HepG2 (cell line): ENCODE measurements around the gene KCNK6. TPM values are rescaled to one million over a fixed set of nuclear protein-coding genes. Genes with fewer than 3 reads are reported as not detected.
A peak's percentile ranks its signal among the peaks of the same experiment; 100 is the strongest.

Experiments used
- ATF7-NPFF ChIP-seq: sonication (generic); formaldehyde crosslinking; IDR thresholded peaks from 2 replicates; pipeline ENCODE4 v1.8.1; 2023; ENCODE audit warnings: mild to moderate bottlenecking, low read depth, missing genetic modification reagents, moderate library complexity
- HNRNPK ChIP-seq: fragments of 200-400 bp; formaldehyde crosslinking; IDR thresholded peaks from 2 replicates; pipeline ENCODE4 v1.6.1; 2018; ENCODE audit warnings: low read length, low read depth, moderate library complexity, mild to moderate bottlenecking; ENCODE audit not compliant: poor library complexity, severe bottlenecking
- PCBP2 ChIP-seq: fragments of 200-400 bp; formaldehyde crosslinking; optimal IDR thresholded peaks from 2 replicates; pipeline ENCODE3; 2018; ENCODE audit warnings: low read length, low read depth; ENCODE audit not compliant: poor library complexity, severe bottlenecking
- SMAD3 ChIP-seq: sonication (generic); formaldehyde crosslinking; IDR thresholded peaks from 2 replicates; pipeline ENCODE4 v1.4.0; 2020; ENCODE audit warnings: missing genetic modification reagents
- SP2 ChIP-seq: sonication (generic); formaldehyde crosslinking; IDR thresholded peaks from 2 replicates; pipeline ENCODE4 v1.5.1; 2020; ENCODE audit warnings: mild to moderate bottlenecking, missing genetic modification reagents
- ZNF850 ChIP-seq: sonication (generic); formaldehyde crosslinking; conservative IDR thresholded peaks from 2 replicates; pipeline ENCODE4 v1.9.0; 2021; ENCODE audit warnings: mild to moderate bottlenecking, missing genetic modification reagents
- ZZZ3 ChIP-seq: sonication (generic); formaldehyde crosslinking; IDR thresholded peaks from 2 replicates; pipeline ENCODE4 v1.4.0; 2020; ENCODE audit warnings: missing genetic modification reagents, mild to moderate bottlenecking, borderline replicate concordance
- polyA plus RNA-seq, 8 experiments: library from polyadenylated mRNA; depleted of rRNA in 3 of 8; stranded (reverse) in 7 of 8; unstranded in 1 of 8; fragments of >200 nt; fragmentation: Illumina TruSeq in 4 of 8; extraction: Trizol in 4 of 8; gene quantifications; 2 replicates each; pipeline versions ENCODE4 v1.2.1 to v1.2.3, GENCODE V29; 2011 to 2016; ENCODE audit warnings: low read depth in 4 of 8, missing spikeins in 1 of 8, mixed read lengths in 1 of 8; ENCODE audit not compliant: insufficient read depth in 1 of 8
- total RNA-seq, 5 experiments: library from RNA; depleted of rRNA; stranded (reverse); fragments of >200 nt; fragmentation: Illumina TruSeq; extraction: Trizol; gene quantifications; 2 replicates each; pipeline ENCODE4 v1.2.3, GENCODE V29; 2016; ENCODE audit warnings: low read depth in 1 of 5
- TF ChIP-seq, protein P1 (sequence below): sonication (generic); formaldehyde crosslinking; IDR thresholded peaks from 2 replicates; pipeline ENCODE4 v1.4.0; 2020; ENCODE audit warnings: mild to moderate bottlenecking, missing genetic modification reagents
- TF ChIP-seq, protein P2 (sequence below): sonication (generic); formaldehyde crosslinking; IDR thresholded peaks from 2 replicates; pipeline ENCODE4 v1.8.0; 2022; ENCODE audit warnings: mild to moderate bottlenecking, missing genetic modification reagents, moderate library complexity
- TF ChIP-seq, protein P3 (sequence below): fragments of 450-650 bp; IDR thresholded peaks from 2 replicates; pipeline ENCODE4 v1.6.1; 2017; ENCODE audit warnings: mild to moderate bottlenecking
- TF ChIP-seq, protein P4 (sequence below): sonication (generic); formaldehyde crosslinking; IDR thresholded peaks from 2 replicates; pipeline ENCODE4 v1.5.0; 2020; ENCODE audit warnings: mild to moderate bottlenecking, missing genetic modification reagents
- TF ChIP-seq, protein P5 (sequence below): sonication (generic); formaldehyde crosslinking; conservative IDR thresholded peaks from 2 replicates; pipeline ENCODE4 v1.4.0; 2020; ENCODE audit warnings: mild to moderate bottlenecking, missing genetic modification reagents, moderate library complexity

The KCNK6 gene
- total and polyA plus RNA-seq, 2 of the 13 experiments (the other 11 are each of a cell fraction or from before 2014, with no cell fraction given) = 0.03 TPM; not detected in 1

DNA sequence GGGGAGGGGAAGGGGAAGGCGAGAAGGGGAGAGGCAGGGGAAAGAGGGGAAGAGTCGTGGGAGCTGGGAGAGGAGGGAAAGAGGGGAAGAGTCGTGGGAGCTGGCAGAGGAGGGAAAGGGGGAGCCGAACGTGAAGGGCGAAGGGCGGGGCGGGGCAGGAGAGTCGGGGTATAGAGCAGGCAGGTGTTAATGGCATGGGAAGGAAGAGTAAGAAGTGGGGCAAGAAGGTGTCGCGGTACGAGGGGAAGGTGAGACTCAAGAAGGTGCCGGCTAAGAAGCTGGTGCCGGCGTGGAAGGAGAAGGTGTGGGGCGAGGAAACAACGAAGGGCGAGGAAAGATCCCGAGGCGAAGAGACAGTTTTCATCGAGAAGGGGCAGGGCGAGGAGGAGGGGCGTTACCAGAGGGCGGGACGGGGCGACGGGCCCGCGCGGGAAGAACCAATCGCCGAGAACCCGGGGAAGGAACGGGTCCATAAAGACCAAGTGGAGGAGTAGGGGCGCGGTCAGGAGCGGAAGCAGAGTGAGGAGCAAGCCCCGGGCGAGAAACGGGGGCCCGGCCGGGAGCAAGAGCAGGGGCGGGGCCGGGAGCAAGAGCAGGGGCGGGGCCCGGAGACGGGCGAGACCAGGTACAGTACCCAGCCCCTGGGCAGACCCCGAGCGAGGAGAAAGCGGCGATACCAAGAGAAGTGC, 16.4 kb downstream of the KCNK6 start (continued):
- TF ChIP-seq, protein P1, sequence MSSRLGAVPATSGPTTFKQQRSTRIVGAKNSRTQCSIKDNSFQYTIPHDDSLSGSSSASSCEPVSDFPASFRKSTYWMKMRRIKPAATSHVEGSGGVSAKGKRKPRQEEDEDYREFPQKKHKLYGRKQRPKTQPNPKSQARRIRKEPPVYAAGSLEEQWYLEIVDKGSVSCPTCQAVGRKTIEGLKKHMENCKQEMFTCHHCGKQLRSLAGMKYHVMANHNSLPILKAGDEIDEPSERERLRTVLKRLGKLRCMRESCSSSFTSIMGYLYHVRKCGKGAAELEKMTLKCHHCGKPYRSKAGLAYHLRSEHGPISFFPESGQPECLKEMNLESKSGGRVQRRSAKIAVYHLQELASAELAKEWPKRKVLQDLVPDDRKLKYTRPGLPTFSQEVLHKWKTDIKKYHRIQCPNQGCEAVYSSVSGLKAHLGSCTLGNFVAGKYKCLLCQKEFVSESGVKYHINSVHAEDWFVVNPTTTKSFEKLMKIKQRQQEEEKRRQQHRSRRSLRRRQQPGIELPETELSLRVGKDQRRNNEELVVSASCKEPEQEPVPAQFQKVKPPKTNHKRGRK (CRISPR knock-in tag) = peak; percentile 74
- TF ChIP-seq ZNF850 (CRISPR knock-in tag) = no peak
- peak; percentile 66 for TF ChIP-seq SP2 (CRISPR knock-in tag)
- peak; percentile 47 for TF ChIP-seq HNRNPK
- TF ChIP-seq, protein P2, sequence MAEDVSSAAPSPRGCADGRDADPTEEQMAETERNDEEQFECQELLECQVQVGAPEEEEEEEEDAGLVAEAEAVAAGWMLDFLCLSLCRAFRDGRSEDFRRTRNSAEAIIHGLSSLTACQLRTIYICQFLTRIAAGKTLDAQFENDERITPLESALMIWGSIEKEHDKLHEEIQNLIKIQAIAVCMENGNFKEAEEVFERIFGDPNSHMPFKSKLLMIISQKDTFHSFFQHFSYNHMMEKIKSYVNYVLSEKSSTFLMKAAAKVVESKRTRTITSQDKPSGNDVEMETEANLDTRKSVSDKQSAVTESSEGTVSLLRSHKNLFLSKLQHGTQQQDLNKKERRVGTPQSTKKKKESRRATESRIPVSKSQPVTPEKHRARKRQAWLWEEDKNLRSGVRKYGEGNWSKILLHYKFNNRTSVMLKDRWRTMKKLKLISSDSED (CRISPR knock-in tag) = no peak
- TF ChIP-seq, protein P3, sequence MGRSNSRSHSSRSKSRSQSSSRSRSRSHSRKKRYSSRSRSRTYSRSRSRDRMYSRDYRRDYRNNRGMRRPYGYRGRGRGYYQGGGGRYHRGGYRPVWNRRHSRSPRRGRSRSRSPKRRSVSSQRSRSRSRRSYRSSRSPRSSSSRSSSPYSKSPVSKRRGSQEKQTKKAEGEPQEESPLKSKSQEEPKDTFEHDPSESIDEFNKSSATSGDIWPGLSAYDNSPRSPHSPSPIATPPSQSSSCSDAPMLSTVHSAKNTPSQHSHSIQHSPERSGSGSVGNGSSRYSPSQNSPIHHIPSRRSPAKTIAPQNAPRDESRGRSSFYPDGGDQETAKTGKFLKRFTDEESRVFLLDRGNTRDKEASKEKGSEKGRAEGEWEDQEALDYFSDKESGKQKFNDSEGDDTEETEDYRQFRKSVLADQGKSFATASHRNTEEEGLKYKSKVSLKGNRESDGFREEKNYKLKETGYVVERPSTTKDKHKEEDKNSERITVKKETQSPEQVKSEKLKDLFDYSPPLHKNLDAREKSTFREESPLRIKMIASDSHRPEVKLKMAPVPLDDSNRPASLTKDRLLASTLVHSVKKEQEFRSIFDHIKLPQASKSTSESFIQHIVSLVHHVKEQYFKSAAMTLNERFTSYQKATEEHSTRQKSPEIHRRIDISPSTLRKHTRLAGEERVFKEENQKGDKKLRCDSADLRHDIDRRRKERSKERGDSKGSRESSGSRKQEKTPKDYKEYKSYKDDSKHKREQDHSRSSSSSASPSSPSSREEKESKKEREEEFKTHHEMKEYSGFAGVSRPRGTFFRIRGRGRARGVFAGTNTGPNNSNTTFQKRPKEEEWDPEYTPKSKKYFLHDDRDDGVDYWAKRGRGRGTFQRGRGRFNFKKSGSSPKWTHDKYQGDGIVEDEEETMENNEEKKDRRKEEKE = no peak
- TF ChIP-seq ATF7-NPFF (CRISPR knock-in tag) = 0 out of 2 replicates have a peak, but pooled peaks have one; percentile 23
- TF ChIP-seq PCBP2 = peak; percentile 67
- TF ChIP-seq, protein P4, sequence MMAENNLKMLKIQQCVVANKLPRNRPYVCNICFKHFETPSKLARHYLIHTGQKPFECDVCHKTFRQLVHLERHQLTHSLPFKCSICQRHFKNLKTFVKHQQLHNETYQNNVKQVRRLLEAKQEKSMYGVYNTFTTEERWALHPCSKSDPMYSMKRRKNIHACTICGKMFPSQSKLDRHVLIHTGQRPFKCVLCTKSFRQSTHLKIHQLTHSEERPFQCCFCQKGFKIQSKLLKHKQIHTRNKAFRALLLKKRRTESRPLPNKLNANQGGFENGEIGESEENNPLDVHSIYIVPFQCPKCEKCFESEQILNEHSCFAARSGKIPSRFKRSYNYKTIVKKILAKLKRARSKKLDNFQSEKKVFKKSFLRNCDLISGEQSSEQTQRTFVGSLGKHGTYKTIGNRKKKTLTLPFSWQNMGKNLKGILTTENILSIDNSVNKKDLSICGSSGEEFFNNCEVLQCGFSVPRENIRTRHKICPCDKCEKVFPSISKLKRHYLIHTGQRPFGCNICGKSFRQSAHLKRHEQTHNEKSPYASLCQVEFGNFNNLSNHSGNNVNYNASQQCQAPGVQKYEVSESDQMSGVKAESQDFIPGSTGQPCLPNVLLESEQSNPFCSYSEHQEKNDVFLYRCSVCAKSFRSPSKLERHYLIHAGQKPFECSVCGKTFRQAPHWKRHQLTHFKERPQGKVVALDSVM (CRISPR knock-in tag) = 0 out of 2 replicates have a peak, but pooled peaks have one; percentile 6
- TF ChIP-seq SMAD3 = no peak
- no peak for TF ChIP-seq ZZZ3
- TF ChIP-seq, protein P5, sequence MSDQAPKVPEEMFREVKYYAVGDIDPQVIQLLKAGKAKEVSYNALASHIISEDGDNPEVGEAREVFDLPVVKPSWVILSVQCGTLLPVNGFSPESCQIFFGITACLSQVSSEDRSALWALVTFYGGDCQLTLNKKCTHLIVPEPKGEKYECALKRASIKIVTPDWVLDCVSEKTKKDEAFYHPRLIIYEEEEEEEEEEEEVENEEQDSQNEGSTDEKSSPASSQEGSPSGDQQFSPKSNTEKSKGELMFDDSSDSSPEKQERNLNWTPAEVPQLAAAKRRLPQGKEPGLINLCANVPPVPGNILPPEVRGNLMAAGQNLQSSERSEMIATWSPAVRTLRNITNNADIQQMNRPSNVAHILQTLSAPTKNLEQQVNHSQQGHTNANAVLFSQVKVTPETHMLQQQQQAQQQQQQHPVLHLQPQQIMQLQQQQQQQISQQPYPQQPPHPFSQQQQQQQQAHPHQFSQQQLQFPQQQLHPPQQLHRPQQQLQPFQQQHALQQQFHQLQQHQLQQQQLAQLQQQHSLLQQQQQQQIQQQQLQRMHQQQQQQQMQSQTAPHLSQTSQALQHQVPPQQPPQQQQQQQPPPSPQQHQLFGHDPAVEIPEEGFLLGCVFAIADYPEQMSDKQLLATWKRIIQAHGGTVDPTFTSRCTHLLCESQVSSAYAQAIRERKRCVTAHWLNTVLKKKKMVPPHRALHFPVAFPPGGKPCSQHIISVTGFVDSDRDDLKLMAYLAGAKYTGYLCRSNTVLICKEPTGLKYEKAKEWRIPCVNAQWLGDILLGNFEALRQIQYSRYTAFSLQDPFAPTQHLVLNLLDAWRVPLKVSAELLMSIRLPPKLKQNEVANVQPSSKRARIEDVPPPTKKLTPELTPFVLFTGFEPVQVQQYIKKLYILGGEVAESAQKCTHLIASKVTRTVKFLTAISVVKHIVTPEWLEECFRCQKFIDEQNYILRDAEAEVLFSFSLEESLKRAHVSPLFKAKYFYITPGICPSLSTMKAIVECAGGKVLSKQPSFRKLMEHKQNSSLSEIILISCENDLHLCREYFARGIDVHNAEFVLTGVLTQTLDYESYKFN (CRISPR knock-in tag) = 0 out of 2 replicates have a peak, but pooled peaks have one; percentile 29
